NCI-H2029 treated with DMSO at 0.1 percent for 48 hours (cell line): ENCODE data around the gene FBXL5.

Source experiments
- DNase-seq: peaks from one replicate; lab custom pipeline; 2025; lab: John Stamatoyannopoulos, UW

The FBXL5 gene

GRCh38 chr4:15676039-15676438, 20.9 kb upstream of the FBXL5 start:
- no peak for DNase-seq

- DNase-seq: no peak
Measured at GRCh38 chr4:15675356-15675755, 20.2 kb upstream of the FBXL5 start.

GRCh38 chr4:15674926-15675325, 19.8 kb upstream of the FBXL5 start:
- no peak for DNase-seq

GRCh38 chr4:15674046-15674445, 18.9 kb upstream of the FBXL5 start:
- DNase-seq: no peak

GRCh38 chr4:15673337-15673736, 18.2 kb upstream of the FBXL5 start:
- DNase-seq: no peak

- DNase-seq: no peak
Measured at GRCh38 chr4:15672101-15672500, 16.9 kb upstream of the FBXL5 start.

- DNase-seq: no peak
Measured at GRCh38 chr4:15670576-15670975, 15.4 kb upstream of the FBXL5 start.

GRCh38 chr4:15668566-15669435, 13.6 kb upstream of the FBXL5 start:
- DNase-seq: no peak

GRCh38 chr4:15667006-15667405, 11.8 kb upstream of the FBXL5 start:
- DNase-seq: no peak

- no peak for DNase-seq
Measured at GRCh38 chr4:15665753-15666365, 10.7 kb upstream of the FBXL5 start.

- no peak for DNase-seq
Measured at GRCh38 chr4:15659768-15660570, 4.8 kb upstream of the FBXL5 start.

- DNase-seq: no peak
Measured at GRCh38 chr4:15658781-15659180, 3.6 kb upstream of the FBXL5 start.

GRCh38 chr4:15658136-15658770, 3.1 kb upstream of the FBXL5 start:
- no peak for DNase-seq

- no peak for DNase-seq
Measured at GRCh38 chr4:15657366-15657765, 2.2 kb upstream of the FBXL5 start.

- peak; percentile 51 for DNase-seq
Measured at GRCh38 chr4:15656038-15656470, 897 bp upstream of the FBXL5 start.

GRCh38 chr4:15654593-15655222, 449 bp downstream of the FBXL5 start:
- DNase-seq: no peak

GRCh38 chr4:15653864-15654592, 1.1 kb downstream of the FBXL5 start:
- DNase-seq: no peak

- DNase-seq: no peak
Measured at GRCh38 chr4:15653420-15653819, 1.7 kb downstream of the FBXL5 start.

GRCh38 chr4:15652841-15653240, 2.3 kb downstream of the FBXL5 start:
- no peak for DNase-seq

- no peak for DNase-seq
Measured at GRCh38 chr4:15652191-15652590, 3.0 kb downstream of the FBXL5 start.

- no peak for DNase-seq
Measured at GRCh38 chr4:15651676-15652075, 3.5 kb downstream of the FBXL5 start.
